Neuronal stem cell (in vitro differentiated cells): ENCODE data around the gene USP10.
"Not testable (repeated sequence)": the region's sequence is repeated elsewhere in the genome, so short reads cannot be mapped to it uniquely, and the experiment has no call there.

ENCODE experiments used
- DNase-seq: peaks from one replicate; pipeline ENCODE4 v3.0.0-alpha.2; 2013; ENCODE audit warnings: low spot score
- H2AFZ ChIP-seq: one replicate; pipeline ENCODE4 v1.6.1; 2013; ENCODE audit warnings: mild to moderate bottlenecking, low read length, inconsistent platforms
- H2AK5ac ChIP-seq: 2 replicates; pipeline ENCODE4 v1.6.1; 2013; ENCODE audit warnings: low read depth, mild to moderate bottlenecking, inconsistent platforms, low read length, moderate library complexity, mixed read lengths
- H2BK120ac ChIP-seq: 2 replicates; pipeline ENCODE4 v1.6.1; 2013; ENCODE audit warnings: low read depth, mild to moderate bottlenecking, inconsistent platforms, low read length, moderate library complexity, mixed read lengths
- H2BK12ac ChIP-seq: one replicate; pipeline ENCODE4 v1.6.1; 2013; ENCODE audit warnings: low read length, inconsistent platforms
- H2BK15ac ChIP-seq: 2 replicates; pipeline ENCODE4 v1.6.1; 2013; ENCODE audit warnings: mild to moderate bottlenecking, low read length, inconsistent platforms, mixed read lengths
- H2BK5ac ChIP-seq: one replicate; pipeline ENCODE4 v1.6.1; 2013; ENCODE audit warnings: inconsistent platforms, mild to moderate bottlenecking, low read length, moderate library complexity
- H3K14ac ChIP-seq: one replicate; pipeline ENCODE4 v1.6.1; 2013; ENCODE audit warnings: low read length, inconsistent platforms
- H3K18ac ChIP-seq: 2 replicates; pipeline ENCODE4 v1.6.1; 2013; ENCODE audit warnings: low read length, inconsistent platforms
- H3K23ac ChIP-seq: 2 replicates; pipeline ENCODE4 v1.6.1; 2013; ENCODE audit warnings: low read depth, mild to moderate bottlenecking, mixed read lengths, low read length, inconsistent platforms; ENCODE audit not compliant: poor library complexity
- H3K27ac ChIP-seq: replicated peaks from 3 replicates; pipeline ENCODE4 v1.5.1; 2013; ENCODE audit warnings: low read length, inconsistent platforms
- H3K27me3 ChIP-seq, 3 experiments: 2 replicates each; pipeline ENCODE4 v1.6.1; 2013; ENCODE audit warnings: low read length in 3 of 3, mild to moderate bottlenecking in 2 of 3, inconsistent platforms in 1 of 3, low read depth in 1 of 3, mixed read lengths in 1 of 3, moderate library complexity in 1 of 3; ENCODE audit not compliant: control insufficient read depth in 3 of 3, insufficient read depth in 3 of 3
- H3K36me3 ChIP-seq, 2 donors: replicated peaks in 1 of 2; 2 replicates each; pipeline ENCODE4 v1.6.1; 2013; ENCODE audit warnings: low read length in 2 of 2; ENCODE audit not compliant: control insufficient read depth in 2 of 2, insufficient read depth in 2 of 2
- H3K4ac ChIP-seq: 2 replicates; pipeline ENCODE4 v1.6.1; 2013; ENCODE audit warnings: inconsistent platforms, mild to moderate bottlenecking, low read length, moderate library complexity
- H3K4me1 ChIP-seq, 2 donors: 1 replicate in 1 of 2; 2 replicates in 1 of 2; pipeline ENCODE4 v1.6.1; 2013; ENCODE audit warnings: low read length in 2 of 2, low read depth in 1 of 2; ENCODE audit not compliant: control insufficient read depth in 2 of 2, insufficient read depth in 1 of 2
- H3K4me2 ChIP-seq: one replicate; pipeline ENCODE4 v1.6.1; 2013; ENCODE audit warnings: mild to moderate bottlenecking, low read length, inconsistent platforms; ENCODE audit not compliant: insufficient read depth, poor library complexity, severe bottlenecking
- H3K4me3 ChIP-seq, 2 donors: 2 replicates each; pipeline ENCODE4 v1.5.1; 2013; ENCODE audit warnings: low read length in 2 of 2, mild to moderate bottlenecking in 2 of 2, inconsistent platforms in 1 of 2, moderate library complexity in 1 of 2
- H3K79me1 ChIP-seq: one replicate; pipeline ENCODE4 v1.6.1; 2013; ENCODE audit warnings: low read depth, mild to moderate bottlenecking, inconsistent platforms, low read length, moderate library complexity
- H3K9ac ChIP-seq: one replicate; pipeline ENCODE4 v1.6.1; 2013; ENCODE audit warnings: mild to moderate bottlenecking, low read depth, low read length, inconsistent platforms; ENCODE audit not compliant: poor library complexity
- H3K9me3 ChIP-seq, 2 donors: replicated peaks in 1 of 2; 2 replicates each; pipeline versions ENCODE3 to v1.6.1; 2013; ENCODE audit warnings: low read length in 2 of 2, mild to moderate bottlenecking in 2 of 2, inconsistent platforms in 1 of 2, low read depth in 1 of 2, mixed read lengths in 1 of 2, moderate library complexity in 1 of 2; ENCODE audit not compliant: control insufficient read depth in 2 of 2, insufficient read depth in 1 of 2
- H4K8ac ChIP-seq: one replicate; pipeline ENCODE4 v1.6.1; 2013; ENCODE audit warnings: low read depth, mild to moderate bottlenecking, inconsistent platforms, low read length, moderate library complexity
- H4K91ac ChIP-seq: one replicate; pipeline ENCODE4 v1.6.1; 2013; ENCODE audit warnings: low read length, low read depth, mild to moderate bottlenecking, inconsistent platforms; ENCODE audit not compliant: poor library complexity
- WGBS, 2 donors: extraction: QIAGEN DNeasy Blood & Tissue Kit; methylation state at CpG; one replicate each; pipeline ENCODE4 v1.1.7; 2013; ENCODE audit warnings: missing lambda C conversion rate in 2 of 2, mixed read lengths in 1 of 2; ENCODE audit not compliant: insufficient read length in 2 of 2, insufficient replicate concordance in 1 of 2; ENCODE audit errors: extremely low coverage in 2 of 2; 5-methylcytosine and 5-hydroxymethylcytosine counted together

USP10 gene

DNA sequence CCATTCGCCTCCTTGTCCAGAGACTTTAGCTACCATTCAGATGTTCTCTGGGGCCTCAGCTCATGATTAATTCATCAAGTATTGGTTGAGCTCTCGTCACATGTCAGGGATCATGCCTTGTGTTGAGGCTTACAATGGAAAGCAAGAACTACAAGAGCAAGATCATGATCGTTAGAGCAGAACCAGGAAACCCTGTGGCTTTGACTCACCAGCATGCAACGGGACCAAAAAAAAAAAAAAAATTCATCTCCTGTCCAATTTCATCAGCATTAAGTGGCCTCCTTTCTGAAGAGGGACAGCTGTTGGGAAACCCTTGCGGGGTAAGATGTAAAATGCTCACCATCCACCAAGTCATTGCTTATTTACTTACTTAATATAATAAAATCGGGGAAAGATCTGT lies 12.1 kb upstream of the USP10 start:
- Histone ChIP-seq H2BK120ac (no peak overlapping the region), H3K36me3 (no peaks in the 10 kb centered on the region), H3K9ac (no peak overlapping the region), H4K91ac (no peak overlapping the region), H3K14ac (no peak overlapping the region), H2BK15ac (no peak overlapping the region), H3K18ac (no peak overlapping the region), H3K23ac (no peak overlapping the region), H3K79me1 (no peaks in the 10 kb centered on the region), H3K27me3 (peaks cover 0 to 9% (median 0%) of the 10 kb centered on the region in 3 experiments), H2AFZ (peak overlapping the region; percentile 4), H2BK5ac (no peak overlapping the region), H4K8ac (no peak overlapping the region), H3K4ac (no peak overlapping the region), H3K27ac (no peak overlapping the region), H3K9me3 (peaks cover 2 to 9% of the 10 kb centered on the region in 2 donors), H2AK5ac (no peak overlapping the region), H3K4me3 (no peak overlapping the region), H2BK12ac (no peak overlapping the region), H3K4me1 (peaks cover 5 to 11% of the 10 kb centered on the region in 2 donors), H3K4me2 (no peak overlapping the region)
- no peak for DNase-seq
- WGBS, 2 donors = no CpG with 5 or more reads among the region's 6 CpGs

GRCh38 chr16:84688163-84688562 lies 11.6 kb upstream of the USP10 start:
- not testable (repeated sequence) for H4K91ac ChIP-seq, H3K23ac ChIP-seq, H3K18ac ChIP-seq, H2BK15ac ChIP-seq, H2BK5ac ChIP-seq, DNase-seq, H2BK120ac ChIP-seq, H3K14ac ChIP-seq, H3K27ac ChIP-seq, H4K8ac ChIP-seq, H3K79me1 ChIP-seq, H3K4me2 ChIP-seq, H3K4ac ChIP-seq, H3K9ac ChIP-seq, H3K4me3 ChIP-seq, H2AFZ ChIP-seq, H2AK5ac ChIP-seq, H3K9me3 ChIP-seq, H2BK12ac ChIP-seq, H3K36me3 ChIP-seq, H3K27me3 ChIP-seq
- no CpG with 5 or more reads among the region's 4 CpGs for WGBS, 2 donors
- peaks cover 5 to 11% of the 10 kb centered on the region in 2 donors for H3K4me1 ChIP-seq

DNA sequence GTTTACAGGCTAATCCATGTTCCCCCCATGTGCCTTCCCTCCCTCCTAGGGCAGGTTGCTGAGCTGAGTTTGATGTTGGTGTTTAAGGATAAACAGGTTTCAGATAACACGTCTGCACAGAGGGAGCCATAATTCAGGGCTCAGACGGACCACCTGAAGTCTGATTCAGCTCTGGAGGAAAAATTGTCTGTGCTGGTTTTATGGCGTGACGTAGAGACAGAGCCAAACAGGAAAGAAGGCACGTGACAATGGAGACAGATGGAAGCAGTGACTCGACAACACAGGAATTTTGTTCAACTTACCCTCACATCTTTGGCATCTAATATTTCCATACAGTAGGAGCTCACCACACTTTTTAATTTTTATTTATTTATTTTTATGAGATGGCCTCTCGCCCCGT lies 10.7 kb upstream of the USP10 start:
- Histone ChIP-seq H3K9me3 (peaks cover 2 to 9% of the 10 kb centered on the region in 2 donors), H2BK120ac (no peak overlapping the region), H3K27ac (no peak overlapping the region), H3K18ac (no peak overlapping the region), H2AK5ac (no peak overlapping the region), H4K8ac (no peak overlapping the region), H3K27me3 (peaks cover 0 to 9% (median 0%) of the 10 kb centered on the region in 3 experiments), H3K23ac (no peak overlapping the region), H2BK15ac (no peak overlapping the region), H3K79me1 (no peaks in the 10 kb centered on the region), H3K4me3 (no peak overlapping the region), H3K4me2 (no peak overlapping the region), H3K4me1 (peaks cover 5 to 11% of the 10 kb centered on the region in 2 donors), H3K9ac (no peak overlapping the region), H3K14ac (no peak overlapping the region), H2BK12ac (no peak overlapping the region), H3K4ac (no peak overlapping the region), H3K36me3 (no peaks in the 10 kb centered on the region), H4K91ac (no peak overlapping the region), H2AFZ (no peak overlapping the region), H2BK5ac (no peak overlapping the region)
- no peak for DNase-seq
- no CpG with 5 or more reads among the region's 8 CpGs for WGBS, 2 donors

- H3K79me1 ChIP-seq = no peaks in the 10 kb centered on the region
- no peak overlapping the region for H3K27ac ChIP-seq
- peaks cover 0 to 3% (median 0%) of the 10 kb centered on the region in 3 experiments for H3K27me3 ChIP-seq
- H3K9ac ChIP-seq = no peak overlapping the region
- H3K4ac ChIP-seq = no peak overlapping the region
- no peak overlapping the region for H2AK5ac ChIP-seq
- no peak overlapping the region for H3K18ac ChIP-seq
- no peak overlapping the region for H2BK15ac ChIP-seq
- H4K91ac ChIP-seq = no peak overlapping the region
- H3K36me3 ChIP-seq = no peaks in the 10 kb centered on the region
- no peak overlapping the region for H2BK12ac ChIP-seq
- H3K4me1 ChIP-seq = peaks cover 2 to 7% of the 10 kb centered on the region in 2 donors
- H3K9me3 ChIP-seq = peaks cover 2 to 9% of the 10 kb centered on the region in 2 donors
- no peak overlapping the region for H4K8ac ChIP-seq
- H2AFZ ChIP-seq = no peak overlapping the region
- no peak for DNase-seq
- no CpG with 5 or more reads among the region's 6 CpGs for WGBS, 2 donors
- H3K4me2 ChIP-seq = no peak overlapping the region
- H3K4me3 ChIP-seq = no peak overlapping the region
- no peak overlapping the region for H2BK5ac ChIP-seq
- no peak overlapping the region for H3K23ac ChIP-seq
- H2BK120ac ChIP-seq = no peak overlapping the region
- H3K14ac ChIP-seq = no peak overlapping the region
Observed at GRCh38 chr16:84690088-84690819, 9.5 kb upstream of the USP10 start.
